DOHH2 (cell line): ENCODE results near the gene SLC30A1.

ENCODE experiments used
- EZH2phosphoT487 ChIP-seq: fragments of 200-600 bp; sonication (generic); IDR thresholded peaks from 2 replicates; pipeline ENCODE4 v1.6.1; 2017; ENCODE audit warnings: borderline replicate concordance, mild to moderate bottlenecking, antibody characterized with exemption, low read length, moderate library complexity, mixed read lengths
- TF ChIP-seq, protein P1 (sequence below): fragments of 200-600 bp; sonication (generic); IDR thresholded peaks from one replicate; pipeline ENCODE4 v1.5.1; 2014; ENCODE audit warnings: antibody characterized with exemption, mild to moderate bottlenecking, low read depth, low read length; ENCODE audit not compliant: poor library complexity, severe bottlenecking

DNA sequence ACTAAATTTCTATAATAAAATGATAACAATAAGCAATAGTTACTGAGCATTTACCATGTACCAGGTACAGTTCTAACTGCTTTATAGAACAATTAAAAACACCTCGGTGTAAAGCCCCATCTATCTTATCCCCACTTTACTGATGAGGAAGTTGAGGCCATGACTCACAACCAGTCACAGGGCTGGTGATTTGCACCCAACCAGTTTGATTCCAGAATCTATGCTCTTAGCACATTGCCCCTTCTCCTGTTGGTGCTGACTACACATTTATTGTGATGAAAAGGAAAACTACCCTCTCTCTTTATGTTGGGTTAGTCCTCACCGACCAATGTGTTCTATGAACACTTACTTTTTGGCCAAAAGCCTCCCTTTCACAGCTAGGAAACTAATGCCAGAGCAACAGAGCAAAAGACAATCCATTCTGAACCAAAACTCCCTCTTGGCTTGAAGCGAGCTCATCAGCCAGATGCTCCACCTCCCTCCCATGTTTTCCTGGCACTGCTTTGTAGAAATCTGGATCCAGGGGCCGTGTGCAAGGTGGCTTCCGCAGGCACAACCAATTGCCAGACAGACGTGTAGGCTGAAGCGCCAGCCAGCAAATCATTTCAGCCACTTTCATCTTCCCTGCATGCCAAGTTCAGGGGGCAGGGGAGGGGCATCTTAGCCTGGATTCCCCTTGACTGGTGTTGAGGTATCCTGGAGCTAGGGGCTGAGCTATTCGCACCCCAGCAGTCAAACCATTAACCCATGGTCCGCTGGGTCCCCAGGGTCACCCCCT, 32.0 kb upstream of the SLC30A1 start:
- TF ChIP-seq, protein P1, sequence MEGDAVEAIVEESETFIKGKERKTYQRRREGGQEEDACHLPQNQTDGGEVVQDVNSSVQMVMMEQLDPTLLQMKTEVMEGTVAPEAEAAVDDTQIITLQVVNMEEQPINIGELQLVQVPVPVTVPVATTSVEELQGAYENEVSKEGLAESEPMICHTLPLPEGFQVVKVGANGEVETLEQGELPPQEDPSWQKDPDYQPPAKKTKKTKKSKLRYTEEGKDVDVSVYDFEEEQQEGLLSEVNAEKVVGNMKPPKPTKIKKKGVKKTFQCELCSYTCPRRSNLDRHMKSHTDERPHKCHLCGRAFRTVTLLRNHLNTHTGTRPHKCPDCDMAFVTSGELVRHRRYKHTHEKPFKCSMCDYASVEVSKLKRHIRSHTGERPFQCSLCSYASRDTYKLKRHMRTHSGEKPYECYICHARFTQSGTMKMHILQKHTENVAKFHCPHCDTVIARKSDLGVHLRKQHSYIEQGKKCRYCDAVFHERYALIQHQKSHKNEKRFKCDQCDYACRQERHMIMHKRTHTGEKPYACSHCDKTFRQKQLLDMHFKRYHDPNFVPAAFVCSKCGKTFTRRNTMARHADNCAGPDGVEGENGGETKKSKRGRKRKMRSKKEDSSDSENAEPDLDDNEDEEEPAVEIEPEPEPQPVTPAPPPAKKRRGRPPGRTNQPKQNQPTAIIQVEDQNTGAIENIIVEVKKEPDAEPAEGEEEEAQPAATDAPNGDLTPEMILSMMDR = no peak
- TF ChIP-seq EZH2phosphoT487 = no peak
